ENCODE measurements around the gene TBK1.

TBK1 gene

DNA sequence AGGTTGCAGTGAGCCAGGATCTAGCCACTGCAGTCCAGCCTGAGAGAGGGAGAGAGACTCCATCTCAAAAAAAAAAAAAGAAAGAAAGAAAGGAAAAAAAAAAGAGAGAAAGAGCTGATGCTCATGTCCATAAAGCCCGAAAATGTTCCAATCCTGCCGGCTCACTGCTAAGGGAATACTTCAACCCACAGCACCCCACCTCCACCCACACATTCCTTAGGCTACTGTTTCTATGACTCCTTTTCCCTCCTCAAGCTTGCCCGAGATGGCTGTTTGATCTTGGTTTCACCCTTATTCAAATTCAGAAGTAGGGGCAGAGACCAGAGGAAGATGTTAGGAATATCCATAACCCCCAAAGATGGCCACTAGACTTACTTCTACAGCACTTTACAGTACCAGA is 98.8 kb downstream of the TBK1 start:
- no peak for DNase-seq

- DNase-seq = no peak
Observed at GRCh38 chr12:64551676-64552075, 99.8 kb downstream of the TBK1 start.

All from retina (tissue), 1 donor.